ENCODE results near the gene TUBGCP5.

The TUBGCP5 gene

GRCh38 chr15:22959321-22960101 is 79.9 kb downstream of the TUBGCP5 start:
- DNase-seq (ENCODE audit: low read depth) = no peak
- TF ChIP-seq, protein P1, sequence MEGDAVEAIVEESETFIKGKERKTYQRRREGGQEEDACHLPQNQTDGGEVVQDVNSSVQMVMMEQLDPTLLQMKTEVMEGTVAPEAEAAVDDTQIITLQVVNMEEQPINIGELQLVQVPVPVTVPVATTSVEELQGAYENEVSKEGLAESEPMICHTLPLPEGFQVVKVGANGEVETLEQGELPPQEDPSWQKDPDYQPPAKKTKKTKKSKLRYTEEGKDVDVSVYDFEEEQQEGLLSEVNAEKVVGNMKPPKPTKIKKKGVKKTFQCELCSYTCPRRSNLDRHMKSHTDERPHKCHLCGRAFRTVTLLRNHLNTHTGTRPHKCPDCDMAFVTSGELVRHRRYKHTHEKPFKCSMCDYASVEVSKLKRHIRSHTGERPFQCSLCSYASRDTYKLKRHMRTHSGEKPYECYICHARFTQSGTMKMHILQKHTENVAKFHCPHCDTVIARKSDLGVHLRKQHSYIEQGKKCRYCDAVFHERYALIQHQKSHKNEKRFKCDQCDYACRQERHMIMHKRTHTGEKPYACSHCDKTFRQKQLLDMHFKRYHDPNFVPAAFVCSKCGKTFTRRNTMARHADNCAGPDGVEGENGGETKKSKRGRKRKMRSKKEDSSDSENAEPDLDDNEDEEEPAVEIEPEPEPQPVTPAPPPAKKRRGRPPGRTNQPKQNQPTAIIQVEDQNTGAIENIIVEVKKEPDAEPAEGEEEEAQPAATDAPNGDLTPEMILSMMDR (IDR thresholded peaks at IDR 0.05; ENCODE audit: insufficient read depth, low read depth, low read length, missing control alignments) = no peak
- H3K4me3 ChIP-seq (ENCODE audit: low read depth, low read length) = no peak overlapping the region

- no peak overlapping the region for H3K4me3 ChIP-seq (ENCODE audit: low read depth, low read length)
- TF ChIP-seq, protein P1 (IDR thresholded peaks at IDR 0.05; ENCODE audit: insufficient read depth, low read depth, low read length, missing control alignments) = no peak
- DNase-seq (ENCODE audit: low read depth) = peak; percentile 25
Observed at GRCh38 chr15:22958487-22959280, 80.7 kb downstream of the TUBGCP5 start.

DNA sequence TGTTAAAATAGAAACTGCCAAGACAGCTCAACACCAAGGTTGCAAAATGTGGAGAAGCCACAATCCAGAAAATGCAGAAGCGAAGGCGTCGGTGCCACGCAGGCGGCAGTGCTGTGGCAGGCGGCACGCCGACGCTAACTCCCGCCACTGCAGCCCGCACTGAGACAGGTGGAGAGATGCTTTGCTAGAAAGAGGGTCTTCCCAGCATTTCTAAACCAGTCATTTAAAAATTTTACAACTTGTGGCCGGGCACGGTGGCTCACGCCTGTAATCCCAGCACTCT is 82.5 kb downstream of the TUBGCP5 start:
- TF ChIP-seq, protein P1 (IDR thresholded peaks at IDR 0.05; ENCODE audit: insufficient read depth, low read depth, low read length, missing control alignments) = no peak
- DNase-seq (ENCODE audit: low read depth) = no peak
- H3K4me3 ChIP-seq (ENCODE audit: low read depth, low read length) = no peak overlapping the region

DNA sequence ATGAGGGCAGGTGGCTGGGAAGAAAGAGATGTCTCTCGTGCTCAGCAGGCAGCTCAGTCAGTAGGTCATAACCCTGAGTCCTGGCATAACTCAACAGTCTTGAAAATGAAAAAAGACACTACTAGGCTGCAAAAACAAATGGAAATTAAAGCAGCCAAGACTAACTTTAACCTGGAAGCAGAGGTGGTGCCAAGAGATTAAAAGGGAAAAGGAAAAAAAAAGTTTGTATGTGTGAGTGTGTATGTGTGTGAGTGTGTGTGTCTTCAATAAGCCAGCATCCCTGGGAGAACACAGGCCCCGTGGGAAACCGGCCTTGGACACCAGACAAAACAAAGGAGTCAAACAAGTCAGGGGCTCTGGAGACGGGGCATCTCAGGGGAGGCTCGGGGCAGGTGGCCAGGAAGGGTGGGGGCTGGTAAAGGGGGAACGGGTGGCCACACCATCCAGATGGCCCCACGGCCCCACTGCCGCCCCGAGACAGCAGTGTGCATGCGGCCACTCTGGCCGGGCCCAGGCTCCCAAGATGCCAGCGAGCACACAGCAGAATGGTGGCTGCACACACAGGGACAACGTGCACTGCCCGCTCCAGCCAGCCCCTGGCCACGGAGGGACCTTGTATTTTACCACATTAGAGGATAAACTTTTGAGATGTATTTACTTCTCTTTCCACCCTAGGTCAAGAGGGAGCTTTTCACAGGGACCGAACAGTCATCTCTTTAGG is 83.0 kb downstream of the TUBGCP5 start:
- TF ChIP-seq, protein P1 (IDR thresholded peaks at IDR 0.05; ENCODE audit: insufficient read depth, low read depth, low read length, missing control alignments) = no peak
- no peak overlapping the region for H3K4me3 ChIP-seq (ENCODE audit: low read depth, low read length)
- DNase-seq (ENCODE audit: low read depth) = no peak

DNA sequence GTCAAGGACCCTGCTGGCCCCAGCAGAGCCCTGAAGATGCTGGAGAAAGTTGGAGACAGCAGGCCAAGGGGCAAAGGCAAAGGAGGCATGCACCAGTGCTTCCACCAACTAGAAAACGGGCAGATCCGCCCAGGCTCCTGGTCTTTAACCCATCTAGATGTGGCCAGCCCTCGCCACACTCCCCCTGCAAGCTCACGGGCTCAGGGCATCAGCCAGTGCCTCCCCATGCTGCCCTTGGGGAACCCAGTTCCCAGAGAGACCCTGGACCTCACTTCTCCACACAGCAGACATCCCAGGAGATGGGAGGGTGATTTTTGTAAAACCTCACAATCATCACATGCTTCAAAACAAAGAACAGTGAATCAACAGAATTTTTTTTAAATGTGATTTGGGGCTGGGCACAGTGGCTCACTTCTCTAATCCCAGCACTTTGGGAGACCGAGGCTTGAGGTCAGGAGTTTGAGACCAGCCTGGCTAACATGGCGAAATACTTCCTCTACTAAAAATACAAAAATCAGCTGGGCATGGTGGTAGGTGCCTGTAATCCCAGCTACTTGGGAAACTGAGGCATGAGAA is 83.7 kb downstream of the TUBGCP5 start:
- TF ChIP-seq, protein P1 (IDR thresholded peaks at IDR 0.05; ENCODE audit: insufficient read depth, low read depth, low read length, missing control alignments) = no peak
- no peak for DNase-seq (ENCODE audit: low read depth)
- no peak overlapping the region for H3K4me3 ChIP-seq (ENCODE audit: low read depth, low read length)

DNA sequence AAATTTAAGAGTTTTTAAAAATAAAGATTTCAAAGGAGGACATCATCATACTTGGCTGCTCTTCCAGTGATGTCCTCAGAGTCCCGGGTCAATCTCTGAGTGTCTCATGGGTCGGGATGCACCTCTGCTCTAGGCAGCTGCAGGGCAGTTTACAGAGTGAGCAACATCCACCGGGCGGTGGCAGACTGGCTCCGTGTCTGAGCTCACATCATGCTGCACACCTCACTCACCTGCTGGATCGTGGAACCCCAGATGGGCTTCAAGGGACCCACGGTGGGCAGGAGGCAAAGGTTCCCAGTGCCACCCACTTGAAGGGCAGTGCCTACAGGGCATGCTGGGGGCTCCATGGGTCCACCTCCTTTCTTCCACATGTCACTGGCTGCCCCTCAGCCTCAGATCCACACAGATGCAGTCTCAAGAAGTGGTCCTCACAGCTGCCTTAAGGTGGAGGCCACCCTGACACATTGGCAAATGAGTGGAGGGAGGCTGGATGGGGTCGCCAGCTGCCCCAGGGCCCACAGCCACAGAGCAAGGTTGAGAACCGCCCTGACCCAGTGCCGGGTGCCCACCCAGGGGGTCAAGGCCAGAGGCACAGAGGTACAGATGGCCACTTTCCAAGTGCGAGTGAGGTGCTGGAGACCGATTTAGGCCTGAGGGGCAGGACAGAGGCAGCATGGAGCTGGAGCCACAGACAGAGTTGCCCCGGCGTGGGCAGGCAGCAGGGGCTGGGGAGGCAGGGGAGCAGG is 84.4 kb downstream of the TUBGCP5 start:
- no peak for DNase-seq (ENCODE audit: low read depth)
- H3K4me3 ChIP-seq (ENCODE audit: low read depth, low read length) = no peak overlapping the region
- TF ChIP-seq, protein P1 (IDR thresholded peaks at IDR 0.05; ENCODE audit: insufficient read depth, low read depth, low read length, missing control alignments) = no peak
